DMS 273 (cell line): ENCODE results near the gene COL4A2.
A peak's percentile ranks its signal among the peaks of the same experiment; 100 is the strongest.

ENCODE experiments used
- DNase-seq: peaks from one replicate; lab custom pipeline; 2025; ENCODE audit not compliant: unreplicated experiment; lab: John Stamatoyannopoulos, UW

COL4A2 gene

DNA sequence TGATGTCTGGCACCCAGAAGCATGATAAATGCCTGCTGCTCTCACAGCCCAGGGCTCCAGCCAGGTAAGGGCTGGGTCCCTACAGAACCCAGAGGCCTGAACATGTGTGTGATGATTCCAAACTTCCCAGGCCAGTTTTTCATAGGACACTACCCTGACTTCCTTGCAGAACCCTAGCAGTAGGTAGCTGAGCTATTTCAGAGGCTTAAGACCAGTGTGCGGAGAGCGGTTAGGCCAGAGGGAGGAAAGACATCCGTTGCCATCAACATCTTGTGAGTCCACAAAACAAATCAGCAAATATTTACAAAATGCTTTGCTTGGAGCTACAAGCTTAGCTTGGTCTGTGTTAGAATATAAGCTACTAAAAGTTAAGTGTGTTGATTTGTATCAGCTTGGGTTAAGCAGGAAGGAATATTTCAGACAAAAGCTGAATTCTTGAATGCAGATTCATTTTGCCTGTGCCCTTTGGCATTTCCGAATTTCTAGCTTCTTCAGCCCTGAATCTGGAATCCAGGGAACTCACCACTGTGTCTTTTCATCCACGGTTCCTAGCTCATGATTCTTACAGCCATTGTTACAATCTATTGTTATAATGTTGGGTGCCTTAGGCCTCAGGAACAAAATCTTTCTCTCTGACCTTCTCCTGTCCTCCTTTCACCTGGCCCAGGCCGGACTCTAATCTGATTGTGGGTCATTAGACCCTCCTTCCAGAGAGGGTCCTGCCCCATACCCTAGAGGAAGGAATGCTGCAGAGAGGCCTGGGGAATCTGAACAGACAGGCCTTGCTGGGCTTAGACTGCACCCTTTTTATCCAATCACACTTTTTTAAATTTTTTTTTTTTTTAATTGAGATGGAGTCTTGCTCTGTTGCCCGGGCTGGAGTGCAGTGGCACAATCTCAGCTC is 242.1 kb downstream of the COL4A2 start:
- DNase-seq = no peak

- DNase-seq = no peak
These were observed 242.7 kb downstream of the COL4A2 start for GRCh38 chr13:110549795-110550160.

DNA sequence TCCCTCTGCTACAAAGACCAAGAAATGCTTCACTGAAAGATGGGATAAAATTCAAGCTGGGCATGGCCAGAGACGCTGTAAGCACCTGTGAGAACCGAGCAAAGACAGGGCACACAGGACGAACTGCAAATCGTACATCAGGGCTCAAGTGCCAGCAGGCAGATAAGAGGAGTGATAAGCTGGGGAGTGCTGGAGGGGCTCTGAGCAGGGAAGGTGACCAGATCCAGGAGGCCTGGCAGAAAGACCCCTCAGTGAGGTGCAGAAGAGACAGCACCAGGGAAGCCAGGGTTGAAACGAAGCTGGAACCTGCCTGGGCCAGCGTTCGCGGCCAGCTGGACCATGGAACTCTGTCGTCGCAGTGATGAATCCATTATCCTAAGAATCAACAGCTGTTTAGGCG is 244.2 kb downstream of the COL4A2 start:
- no peak for DNase-seq

DNA sequence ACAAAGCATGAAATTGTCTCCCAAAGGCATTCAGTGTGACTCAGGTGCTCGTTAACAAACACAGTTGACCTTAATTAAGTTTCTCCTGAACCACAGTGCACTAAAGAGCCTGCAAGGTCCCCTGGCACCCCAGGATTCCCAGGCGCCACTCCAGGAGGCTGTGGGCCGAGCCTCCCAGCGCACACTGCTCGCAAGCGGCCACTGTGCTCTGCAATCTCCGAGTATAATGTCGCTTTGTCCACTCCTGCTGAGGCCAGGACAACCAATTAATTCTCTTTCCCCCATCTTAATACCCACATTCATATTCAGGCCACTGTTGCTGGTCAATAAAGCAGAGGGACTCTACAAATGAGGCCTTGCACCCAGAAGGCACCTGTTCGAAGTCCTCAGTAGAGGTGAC is 245.7 kb downstream of the COL4A2 start:
- no peak for DNase-seq

DNA sequence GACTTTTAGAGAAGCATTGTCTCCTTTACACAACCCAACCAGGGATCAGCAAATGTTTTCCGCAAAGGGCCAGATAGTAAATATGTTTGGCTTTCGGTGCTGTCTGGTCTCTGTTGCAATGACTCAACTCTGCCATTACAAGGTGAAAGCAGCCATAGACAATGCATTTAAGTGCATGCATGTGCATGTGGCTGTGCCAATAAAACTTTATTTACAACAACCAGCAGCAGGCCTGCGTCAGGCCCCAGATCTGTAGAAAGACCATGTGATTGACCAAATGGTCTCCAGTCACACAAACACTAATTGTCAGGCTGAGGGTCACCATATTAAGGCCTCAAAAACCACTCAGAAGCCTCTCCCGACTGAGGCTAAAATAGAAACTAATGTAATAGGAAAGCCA is 246.3 kb downstream of the COL4A2 start:
- DNase-seq = no peak

- no peak for DNase-seq
These were observed 247.2 kb downstream of the COL4A2 start for GRCh38 chr13:110554227-110554836.

DNA sequence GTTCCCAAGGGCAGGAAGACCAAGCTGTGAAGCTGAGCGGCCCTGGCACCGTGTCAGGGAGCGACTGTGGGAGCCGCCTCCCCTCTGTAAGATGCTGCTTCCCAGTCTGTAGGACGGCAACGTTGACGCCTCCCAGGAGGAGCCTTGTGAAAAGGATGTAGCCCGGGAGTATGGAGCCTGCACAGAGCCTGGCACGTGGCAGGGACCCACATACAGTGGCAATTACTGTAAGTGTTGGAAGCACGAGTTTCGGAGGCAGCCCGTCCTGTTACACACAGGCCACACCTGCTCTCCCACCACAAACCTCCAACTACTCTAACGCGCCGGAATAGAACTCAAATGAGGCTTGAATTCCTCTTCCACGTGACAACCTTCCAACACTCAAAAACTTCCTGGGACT is 247.9 kb downstream of the COL4A2 start:
- no peak for DNase-seq

- DNase-seq = no peak
These were observed 248.6 kb downstream of the COL4A2 start for GRCh38 chr13:110555601-110556223.

- DNase-seq = no peak
These were observed 249.1 kb downstream of the COL4A2 start for GRCh38 chr13:110556224-110556606.

DNA sequence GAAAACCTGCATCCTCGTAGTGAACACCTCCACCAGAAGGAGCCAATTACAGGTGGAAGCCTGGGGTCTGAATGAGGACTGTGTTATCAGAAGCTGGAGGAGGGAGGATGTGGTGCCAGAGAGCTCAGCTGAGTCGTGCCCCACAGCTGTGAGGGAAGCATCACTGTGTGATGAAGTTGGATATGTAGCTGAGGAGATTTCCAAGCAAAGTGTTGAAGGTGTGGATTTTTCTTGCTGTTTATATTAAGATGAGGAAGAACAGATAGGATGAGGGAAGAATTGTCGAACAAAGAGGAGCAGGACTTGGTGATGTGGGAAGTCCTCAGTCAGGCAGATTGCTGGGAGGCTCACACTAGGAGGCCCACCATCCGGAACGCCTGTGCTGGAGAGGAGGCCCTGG is 250.0 kb downstream of the COL4A2 start:
- no peak for DNase-seq

DNA sequence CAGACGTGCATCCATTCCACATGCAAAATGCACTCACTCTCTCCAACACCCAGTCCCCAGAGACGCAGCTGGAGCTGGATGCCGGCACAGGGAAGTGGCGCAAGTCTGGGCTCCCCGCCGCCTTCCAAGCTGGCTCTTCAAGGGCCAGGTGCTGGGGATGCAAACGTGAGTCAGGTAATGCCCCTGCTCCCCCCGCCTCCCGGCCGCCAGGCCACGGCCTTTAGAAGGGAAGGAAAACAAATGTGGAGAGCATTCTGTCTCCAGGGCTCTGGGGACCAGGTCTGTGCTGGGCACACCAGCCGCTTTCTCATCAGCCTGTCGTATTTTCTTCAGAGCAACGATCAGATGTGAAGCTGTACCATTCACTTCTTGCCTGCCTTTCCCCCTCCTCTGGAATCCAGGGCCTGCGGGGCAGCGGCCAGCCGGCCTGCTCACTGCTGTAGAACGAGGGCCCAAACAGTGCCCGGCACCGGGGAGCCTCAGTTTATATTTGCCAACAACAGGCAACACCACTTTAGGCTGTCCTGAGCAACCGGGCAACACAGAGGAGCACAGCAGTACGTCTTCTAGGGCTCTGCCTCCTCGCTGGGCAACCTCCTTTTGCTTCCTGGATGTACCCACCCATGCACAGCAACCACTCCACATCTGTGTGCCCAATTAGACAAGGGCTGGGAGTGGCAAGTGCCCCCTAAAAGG is 250.7 kb downstream of the COL4A2 start:
- no peak for DNase-seq

- no peak for DNase-seq
These were observed 252.4 kb downstream of the COL4A2 start for GRCh38 chr13:110559429-110559943.

GRCh38 chr13:110559986-110560385 is 252.9 kb downstream of the COL4A2 start:
- no peak for DNase-seq

GRCh38 chr13:110560601-110561343 is 253.7 kb downstream of the COL4A2 start:
- DNase-seq = peak; percentile 25

- peak; percentile 82 for DNase-seq
These were observed 254.4 kb downstream of the COL4A2 start, which contains the start of gene RAB20 for GRCh38 chr13:110561344-110562035. Gene RAB20 (minus strand): TSS chr13:110561722. CDS start chr13:110561519, 203 bp downstream.

- peak; percentile 54 for DNase-seq
These were observed 255.0 kb downstream of the COL4A2 start for GRCh38 chr13:110562036-110562597.
